HEK293 (cell line): ENCODE data around the gene TSPAN9.

ENCODE experiments used
- CTCF ChIA-PET: fragments of 350-600 bp; formaldehyde crosslinking; extraction: SDS; loops from one replicate; lab custom pipeline; 2021; ENCODE audit warnings: antibody characterized with exemption; lab: Yijun Ruan, JAX
- POLR2A ChIA-PET: fragments of 300-600 bp; formaldehyde crosslinking; extraction: SDS; loops from one replicate; lab custom pipeline; 2020; ENCODE audit warnings: antibody characterized with exemption, inconsistent platforms; lab: Yijun Ruan, JAX
- H3K27ac ChIP-seq: fragments of 200-500 bp; sonication (Bioruptor generic); 2 replicates; pipeline ENCODE4 v1.5.1; 2014; ENCODE audit warnings: low read depth, low read length, control low read depth, inconsistent platforms; ENCODE audit errors: extremely low read depth
- H3K36me3 ChIP-seq, 2 experiments: fragments of 200-500 bp in 1 of 2; sonication (Bioruptor generic) in 1 of 2; 1 replicate in 1 of 2; 2 replicates in 1 of 2; pipeline ENCODE4 v1.5.1; 2014 to 2017; ENCODE audit warnings: inconsistent platforms in 2 of 2, low read length in 2 of 2; ENCODE audit not compliant: control insufficient read depth in 2 of 2, insufficient read depth in 1 of 2
- H3K4me1 ChIP-seq: fragments of 200-500 bp; sonication (Bioruptor generic); 2 replicates; pipeline ENCODE4 v1.5.1; 2014; ENCODE audit warnings: mild to moderate bottlenecking, low read length, inconsistent platforms; ENCODE audit not compliant: control insufficient read depth, insufficient read depth
- H3K4me3 ChIP-seq: 2 replicates; pipeline ENCODE4 v1.5.1; 2011; ENCODE audit warnings: low read depth, mild to moderate bottlenecking, control low read depth, low read length, moderate library complexity
- H3K9me3 ChIP-seq: fragments of 200-500 bp; sonication (Bioruptor generic); 2 replicates; pipeline ENCODE4 v1.5.1; 2014; ENCODE audit warnings: low read depth, low read length, inconsistent platforms; ENCODE audit not compliant: control insufficient read depth, insufficient read depth
- GLI2 ChIP-seq: fragments of 450-650 bp; formaldehyde crosslinking; IDR thresholded peaks from 2 replicates; pipeline ENCODE4; 2017; ENCODE audit warnings: missing biosample characterization, missing genetic modification characterization, low read depth, borderline replicate concordance
- ZBTB7A ChIP-seq: fragments of 450-650 bp; formaldehyde crosslinking; IDR thresholded peaks from 2 replicates; pipeline ENCODE4 v1.5.1; 2016; ENCODE audit warnings: low read depth, missing biosample characterization, missing genetic modification characterization
- ZFP3 ChIP-seq: fragments of 450-650 bp; formaldehyde crosslinking; IDR thresholded peaks from 2 replicates; pipeline ENCODE4 v1.5.1; 2016; ENCODE audit warnings: low read depth, missing biosample characterization, missing genetic modification characterization
- ZNF138 ChIP-seq: fragments of 450-650 bp; formaldehyde crosslinking; IDR thresholded peaks from 2 replicates; pipeline ENCODE4 v1.5.1; 2016; ENCODE audit warnings: missing biosample characterization, missing genetic modification characterization, borderline replicate concordance
- ZNF157 ChIP-seq: fragments of 450-650 bp; formaldehyde crosslinking; IDR thresholded peaks from 2 replicates; pipeline ENCODE4 v1.5.1; 2016; ENCODE audit warnings: missing biosample characterization, missing genetic modification characterization
- ZNF404 ChIP-seq: fragments of 450-650 bp; formaldehyde crosslinking; IDR thresholded peaks from 2 replicates; pipeline ENCODE4 v1.5.1; 2017; ENCODE audit warnings: missing biosample characterization, missing genetic modification characterization
- ZNF423 ChIP-seq: fragments of 450-650 bp; formaldehyde crosslinking; IDR thresholded peaks from 2 replicates; pipeline ENCODE4 v1.5.1; 2016; ENCODE audit warnings: missing biosample characterization, missing genetic modification characterization
- ZNF621 ChIP-seq: fragments of 450-650 bp; formaldehyde crosslinking; IDR thresholded peaks from 2 replicates; pipeline ENCODE4 v1.5.1; 2017; ENCODE audit warnings: missing biosample characterization, missing genetic modification characterization
- ZNF776 ChIP-seq: fragments of 450-650 bp; formaldehyde crosslinking; IDR thresholded peaks from 2 replicates; pipeline ENCODE4 v1.5.0; 2017; ENCODE audit warnings: missing biosample characterization, missing genetic modification characterization, borderline replicate concordance
- ZNF777 ChIP-seq: fragments of 450-650 bp; formaldehyde crosslinking; IDR thresholded peaks from 2 replicates; pipeline ENCODE4 v1.5.1; 2017; ENCODE audit warnings: missing biosample characterization, missing genetic modification characterization, borderline replicate concordance
- ZNF837 ChIP-seq: fragments of 450-650 bp; formaldehyde crosslinking; IDR thresholded peaks from 2 replicates; pipeline ENCODE4 v1.5.1; 2016; ENCODE audit warnings: missing biosample characterization, missing genetic modification characterization
- TF ChIP-seq, protein P1 (sequence below): fragments of 450-650 bp; formaldehyde crosslinking; IDR thresholded peaks from 2 replicates; pipeline ENCODE4 v1.5.1; 2016; ENCODE audit warnings: missing biosample characterization, missing genetic modification characterization
- TF ChIP-seq, protein P2 (sequence below): fragments of 450-650 bp; formaldehyde crosslinking; IDR thresholded peaks from 2 replicates; pipeline ENCODE4 v1.5.1; 2016; ENCODE audit warnings: missing biosample characterization, missing genetic modification characterization
- TF ChIP-seq, protein P3 (sequence below): fragments of 450-650 bp; formaldehyde crosslinking; IDR thresholded peaks from 2 replicates; pipeline ENCODE4 v1.5.1; 2016; ENCODE audit warnings: missing biosample characterization, missing genetic modification characterization, borderline replicate concordance
- TF ChIP-seq, protein P4 (sequence below): fragments of 450-650 bp; formaldehyde crosslinking; IDR thresholded peaks from 2 replicates; pipeline ENCODE4 v1.5.0; 2017; ENCODE audit warnings: missing biosample characterization, missing genetic modification characterization, borderline replicate concordance
- TF ChIP-seq, protein P5 (sequence below): fragments of 450-650 bp; formaldehyde crosslinking; IDR thresholded peaks from 2 replicates; pipeline ENCODE4 v1.5.1; 2017; ENCODE audit warnings: missing biosample characterization, missing genetic modification characterization
- TF ChIP-seq, protein P6 (sequence below): fragments of 450-650 bp; formaldehyde crosslinking; IDR thresholded peaks from 2 replicates; pipeline ENCODE4 v1.5.1; 2016; ENCODE audit warnings: missing biosample characterization, missing genetic modification characterization

Gene TSPAN9

DNA sequence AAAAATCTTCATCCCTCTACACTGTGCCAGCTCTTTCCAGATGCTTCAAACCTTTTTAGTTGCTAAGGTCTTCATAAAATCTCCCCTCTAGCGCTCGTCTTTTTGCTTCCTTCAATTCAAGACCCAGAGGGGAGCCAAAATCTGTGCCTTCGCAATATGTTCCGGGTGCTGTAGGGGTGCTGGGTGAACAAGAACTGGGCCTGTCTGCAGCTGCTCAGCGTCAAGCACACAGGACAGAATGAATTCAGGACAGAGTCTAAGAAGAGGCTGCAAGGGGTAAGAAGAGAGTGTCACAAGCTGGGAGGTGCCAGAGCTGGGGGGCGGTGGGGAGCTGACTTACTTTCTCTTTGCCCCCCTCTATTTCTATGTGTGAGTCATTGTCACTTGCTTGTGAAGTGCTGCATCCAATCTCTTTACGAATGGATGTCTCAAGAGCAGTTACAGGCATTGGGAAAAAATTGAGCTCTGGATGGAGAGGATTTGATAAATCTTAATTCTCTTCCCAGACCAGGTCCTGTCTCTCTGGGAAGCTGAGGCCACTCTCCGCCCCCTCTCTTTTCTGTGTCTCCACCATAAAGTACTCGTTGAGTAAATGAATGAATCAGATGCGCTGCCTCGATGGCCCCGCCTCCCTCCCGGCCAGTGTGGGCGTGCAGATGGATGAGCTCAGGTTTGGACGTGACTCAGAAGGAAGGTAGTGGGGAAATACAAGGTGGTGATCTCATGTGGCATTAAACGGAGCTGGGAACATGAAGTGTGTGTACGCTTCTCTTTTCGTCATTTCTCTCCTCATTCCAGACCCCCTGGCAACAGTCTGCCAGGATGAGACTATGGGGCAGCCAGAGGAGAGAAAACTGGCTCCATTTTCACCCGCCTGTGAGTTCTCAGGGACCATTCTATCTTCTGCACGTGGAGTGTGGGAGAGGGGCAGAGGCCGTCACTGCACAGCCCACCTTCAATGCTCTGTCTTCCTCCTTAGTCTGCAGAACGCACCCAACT, 91.3 kb downstream of the TSPAN9 start:
- H3K36me3 ChIP-seq: no peaks in the 10 kb centered on the region
- no peak overlapping the region; the same call in 1 of the 2 replicates for H3K27ac ChIP-seq
- H3K4me1 ChIP-seq: peaks cover 23% of the 10 kb centered on the region
- ChIA-PET CTCF (interaction anchor here (0.6 to 2.9 kb wide), 9 partner anchors 10 to 132 kb away, joined by 3 to 30 read pairs (median 3); no protein-coding TSS in a partner anchor), POLR2A (interaction anchor here (0.7 to 1.0 kb wide), 2 partner anchors 11 to 24 kb away, joined by 3 read pairs; no protein-coding TSS in a partner anchor)
- no peaks in the 10 kb centered on the region for H3K9me3 ChIP-seq
- H3K4me3 ChIP-seq: no peak overlapping the region
- TF ChIP-seq, protein P1, sequence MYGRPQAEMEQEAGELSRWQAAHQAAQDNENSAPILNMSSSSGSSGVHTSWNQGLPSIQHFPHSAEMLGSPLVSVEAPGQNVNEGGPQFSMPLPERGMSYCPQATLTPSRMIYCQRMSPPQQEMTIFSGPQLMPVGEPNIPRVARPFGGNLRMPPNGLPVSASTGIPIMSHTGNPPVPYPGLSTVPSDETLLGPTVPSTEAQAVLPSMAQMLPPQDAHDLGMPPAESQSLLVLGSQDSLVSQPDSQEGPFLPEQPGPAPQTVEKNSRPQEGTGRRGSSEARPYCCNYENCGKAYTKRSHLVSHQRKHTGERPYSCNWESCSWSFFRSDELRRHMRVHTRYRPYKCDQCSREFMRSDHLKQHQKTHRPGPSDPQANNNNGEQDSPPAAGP (tag by site-specific recombination): peak; percentile 49; the same call in 1 of the 2 replicates
- TF ChIP-seq ZNF777 (tag by site-specific recombination): no peak
- TF ChIP-seq ZNF837: no peak
- no peak for TF ChIP-seq ZNF621 (tag by site-specific recombination)
- no peak for TF ChIP-seq ZNF423
- TF ChIP-seq, protein P2, sequence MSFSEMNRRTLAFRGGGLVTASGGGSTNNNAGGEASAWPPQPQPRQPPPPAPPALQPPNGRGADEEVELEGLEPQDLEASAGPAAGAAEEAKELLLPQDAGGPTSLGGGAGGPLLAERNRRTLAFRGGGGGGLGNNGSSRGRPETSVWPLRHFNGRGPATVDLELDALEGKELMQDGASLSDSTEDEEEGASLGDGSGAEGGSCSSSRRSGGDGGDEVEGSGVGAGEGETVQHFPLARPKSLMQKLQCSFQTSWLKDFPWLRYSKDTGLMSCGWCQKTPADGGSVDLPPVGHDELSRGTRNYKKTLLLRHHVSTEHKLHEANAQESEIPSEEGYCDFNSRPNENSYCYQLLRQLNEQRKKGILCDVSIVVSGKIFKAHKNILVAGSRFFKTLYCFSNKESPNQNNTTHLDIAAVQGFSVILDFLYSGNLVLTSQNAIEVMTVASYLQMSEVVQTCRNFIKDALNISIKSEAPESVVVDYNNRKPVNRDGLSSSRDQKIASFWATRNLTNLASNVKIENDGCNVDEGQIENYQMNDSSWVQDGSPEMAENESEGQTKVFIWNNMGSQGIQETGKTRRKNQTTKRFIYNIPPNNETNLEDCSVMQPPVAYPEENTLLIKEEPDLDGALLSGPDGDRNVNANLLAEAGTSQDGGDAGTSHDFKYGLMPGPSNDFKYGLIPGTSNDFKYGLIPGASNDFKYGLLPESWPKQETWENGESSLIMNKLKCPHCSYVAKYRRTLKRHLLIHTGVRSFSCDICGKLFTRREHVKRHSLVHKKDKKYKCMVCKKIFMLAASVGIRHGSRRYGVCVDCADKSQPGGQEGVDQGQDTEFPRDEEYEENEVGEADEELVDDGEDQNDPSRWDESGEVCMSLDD: no peak
- TF ChIP-seq ZFP3 (tag by site-specific recombination): no peak
- TF ChIP-seq, protein P3, sequence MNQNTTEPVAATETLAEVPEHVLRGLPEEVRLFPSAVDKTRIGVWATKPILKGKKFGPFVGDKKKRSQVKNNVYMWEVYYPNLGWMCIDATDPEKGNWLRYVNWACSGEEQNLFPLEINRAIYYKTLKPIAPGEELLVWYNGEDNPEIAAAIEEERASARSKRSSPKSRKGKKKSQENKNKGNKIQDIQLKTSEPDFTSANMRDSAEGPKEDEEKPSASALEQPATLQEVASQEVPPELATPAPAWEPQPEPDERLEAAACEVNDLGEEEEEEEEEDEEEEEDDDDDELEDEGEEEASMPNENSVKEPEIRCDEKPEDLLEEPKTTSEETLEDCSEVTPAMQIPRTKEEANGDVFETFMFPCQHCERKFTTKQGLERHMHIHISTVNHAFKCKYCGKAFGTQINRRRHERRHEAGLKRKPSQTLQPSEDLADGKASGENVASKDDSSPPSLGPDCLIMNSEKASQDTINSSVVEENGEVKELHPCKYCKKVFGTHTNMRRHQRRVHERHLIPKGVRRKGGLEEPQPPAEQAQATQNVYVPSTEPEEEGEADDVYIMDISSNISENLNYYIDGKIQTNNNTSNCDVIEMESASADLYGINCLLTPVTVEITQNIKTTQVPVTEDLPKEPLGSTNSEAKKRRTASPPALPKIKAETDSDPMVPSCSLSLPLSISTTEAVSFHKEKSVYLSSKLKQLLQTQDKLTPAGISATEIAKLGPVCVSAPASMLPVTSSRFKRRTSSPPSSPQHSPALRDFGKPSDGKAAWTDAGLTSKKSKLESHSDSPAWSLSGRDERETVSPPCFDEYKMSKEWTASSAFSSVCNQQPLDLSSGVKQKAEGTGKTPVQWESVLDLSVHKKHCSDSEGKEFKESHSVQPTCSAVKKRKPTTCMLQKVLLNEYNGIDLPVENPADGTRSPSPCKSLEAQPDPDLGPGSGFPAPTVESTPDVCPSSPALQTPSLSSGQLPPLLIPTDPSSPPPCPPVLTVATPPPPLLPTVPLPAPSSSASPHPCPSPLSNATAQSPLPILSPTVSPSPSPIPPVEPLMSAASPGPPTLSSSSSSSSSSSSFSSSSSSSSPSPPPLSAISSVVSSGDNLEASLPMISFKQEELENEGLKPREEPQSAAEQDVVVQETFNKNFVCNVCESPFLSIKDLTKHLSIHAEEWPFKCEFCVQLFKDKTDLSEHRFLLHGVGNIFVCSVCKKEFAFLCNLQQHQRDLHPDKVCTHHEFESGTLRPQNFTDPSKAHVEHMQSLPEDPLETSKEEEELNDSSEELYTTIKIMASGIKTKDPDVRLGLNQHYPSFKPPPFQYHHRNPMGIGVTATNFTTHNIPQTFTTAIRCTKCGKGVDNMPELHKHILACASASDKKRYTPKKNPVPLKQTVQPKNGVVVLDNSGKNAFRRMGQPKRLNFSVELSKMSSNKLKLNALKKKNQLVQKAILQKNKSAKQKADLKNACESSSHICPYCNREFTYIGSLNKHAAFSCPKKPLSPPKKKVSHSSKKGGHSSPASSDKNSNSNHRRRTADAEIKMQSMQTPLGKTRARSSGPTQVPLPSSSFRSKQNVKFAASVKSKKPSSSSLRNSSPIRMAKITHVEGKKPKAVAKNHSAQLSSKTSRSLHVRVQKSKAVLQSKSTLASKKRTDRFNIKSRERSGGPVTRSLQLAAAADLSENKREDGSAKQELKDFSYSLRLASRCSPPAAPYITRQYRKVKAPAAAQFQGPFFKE (tag by site-specific recombination): no peak
- no peak for TF ChIP-seq ZNF404 (tag by site-specific recombination)
- TF ChIP-seq GLI2 (tag by site-specific recombination): no peak
- TF ChIP-seq ZNF138 (tag by site-specific recombination): no peak
- no peak for TF ChIP-seq ZNF776 (tag by site-specific recombination)
- TF ChIP-seq ZNF157 (tag by site-specific recombination): no peak
- TF ChIP-seq ZBTB7A: no peak
- TF ChIP-seq, protein P4, sequence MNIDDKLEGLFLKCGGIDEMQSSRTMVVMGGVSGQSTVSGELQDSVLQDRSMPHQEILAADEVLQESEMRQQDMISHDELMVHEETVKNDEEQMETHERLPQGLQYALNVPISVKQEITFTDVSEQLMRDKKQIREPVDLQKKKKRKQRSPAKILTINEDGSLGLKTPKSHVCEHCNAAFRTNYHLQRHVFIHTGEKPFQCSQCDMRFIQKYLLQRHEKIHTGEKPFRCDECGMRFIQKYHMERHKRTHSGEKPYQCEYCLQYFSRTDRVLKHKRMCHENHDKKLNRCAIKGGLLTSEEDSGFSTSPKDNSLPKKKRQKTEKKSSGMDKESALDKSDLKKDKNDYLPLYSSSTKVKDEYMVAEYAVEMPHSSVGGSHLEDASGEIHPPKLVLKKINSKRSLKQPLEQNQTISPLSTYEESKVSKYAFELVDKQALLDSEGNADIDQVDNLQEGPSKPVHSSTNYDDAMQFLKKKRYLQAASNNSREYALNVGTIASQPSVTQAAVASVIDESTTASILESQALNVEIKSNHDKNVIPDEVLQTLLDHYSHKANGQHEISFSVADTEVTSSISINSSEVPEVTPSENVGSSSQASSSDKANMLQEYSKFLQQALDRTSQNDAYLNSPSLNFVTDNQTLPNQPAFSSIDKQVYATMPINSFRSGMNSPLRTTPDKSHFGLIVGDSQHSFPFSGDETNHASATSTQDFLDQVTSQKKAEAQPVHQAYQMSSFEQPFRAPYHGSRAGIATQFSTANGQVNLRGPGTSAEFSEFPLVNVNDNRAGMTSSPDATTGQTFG (tag by site-specific recombination): no peak
- TF ChIP-seq, protein P5, sequence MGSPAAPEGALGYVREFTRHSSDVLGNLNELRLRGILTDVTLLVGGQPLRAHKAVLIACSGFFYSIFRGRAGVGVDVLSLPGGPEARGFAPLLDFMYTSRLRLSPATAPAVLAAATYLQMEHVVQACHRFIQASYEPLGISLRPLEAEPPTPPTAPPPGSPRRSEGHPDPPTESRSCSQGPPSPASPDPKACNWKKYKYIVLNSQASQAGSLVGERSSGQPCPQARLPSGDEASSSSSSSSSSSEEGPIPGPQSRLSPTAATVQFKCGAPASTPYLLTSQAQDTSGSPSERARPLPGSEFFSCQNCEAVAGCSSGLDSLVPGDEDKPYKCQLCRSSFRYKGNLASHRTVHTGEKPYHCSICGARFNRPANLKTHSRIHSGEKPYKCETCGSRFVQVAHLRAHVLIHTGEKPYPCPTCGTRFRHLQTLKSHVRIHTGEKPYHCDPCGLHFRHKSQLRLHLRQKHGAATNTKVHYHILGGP (tag by site-specific recombination): no peak
- TF ChIP-seq, protein P6, sequence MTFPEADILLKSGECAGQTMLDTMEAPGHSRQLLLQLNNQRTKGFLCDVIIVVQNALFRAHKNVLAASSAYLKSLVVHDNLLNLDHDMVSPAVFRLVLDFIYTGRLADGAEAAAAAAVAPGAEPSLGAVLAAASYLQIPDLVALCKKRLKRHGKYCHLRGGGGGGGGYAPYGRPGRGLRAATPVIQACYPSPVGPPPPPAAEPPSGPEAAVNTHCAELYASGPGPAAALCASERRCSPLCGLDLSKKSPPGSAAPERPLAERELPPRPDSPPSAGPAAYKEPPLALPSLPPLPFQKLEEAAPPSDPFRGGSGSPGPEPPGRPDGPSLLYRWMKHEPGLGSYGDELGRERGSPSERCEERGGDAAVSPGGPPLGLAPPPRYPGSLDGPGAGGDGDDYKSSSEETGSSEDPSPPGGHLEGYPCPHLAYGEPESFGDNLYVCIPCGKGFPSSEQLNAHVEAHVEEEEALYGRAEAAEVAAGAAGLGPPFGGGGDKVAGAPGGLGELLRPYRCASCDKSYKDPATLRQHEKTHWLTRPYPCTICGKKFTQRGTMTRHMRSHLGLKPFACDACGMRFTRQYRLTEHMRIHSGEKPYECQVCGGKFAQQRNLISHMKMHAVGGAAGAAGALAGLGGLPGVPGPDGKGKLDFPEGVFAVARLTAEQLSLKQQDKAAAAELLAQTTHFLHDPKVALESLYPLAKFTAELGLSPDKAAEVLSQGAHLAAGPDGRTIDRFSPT: no peak
